Measurements from ENCODE around the gene FES.
"Not testable (repeated sequence)": the region's sequence is repeated elsewhere in the genome, so short reads cannot be mapped to it uniquely, and the experiment has no call there.

The FES gene

GRCh38 chr15:90862487-90862886 lies 21.8 kb upstream of the FES start:
- no peak for DNase-seq

- DNase-seq, result no peak
Measured at GRCh38 chr15:90862964-90863778, 21.1 kb upstream of the FES start.

GRCh38 chr15:90863987-90864386 lies 20.3 kb upstream of the FES start:
- no peak for DNase-seq

GRCh38 chr15:90864507-90864906 lies 19.8 kb upstream of the FES start:
- DNase-seq, result no peak

- DNase-seq, result no peak
Measured at GRCh38 chr15:90865702-90866101, 18.6 kb upstream of the FES start.

- DNase-seq, result no peak
Measured at GRCh38 chr15:90866161-90866715, 18.1 kb upstream of the FES start.

- DNase-seq, result no peak
Measured at GRCh38 chr15:90866800-90867199, 17.5 kb upstream of the FES start.

GRCh38 chr15:90868261-90868689 lies 16.0 kb upstream of the FES start, which contains the start of gene FURIN:
Gene FURIN, plus strand, starts transcription at chr15:90868588. Its CDS starts 7,153 bp downstream, at chr15:90875741.
- no peak for DNase-seq

GRCh38 chr15:90869140-90869541 lies 15.2 kb upstream of the FES start:
- no peak for DNase-seq

GRCh38 chr15:90869601-90870353 lies 14.5 kb upstream of the FES start:
- DNase-seq, result peak; percentile 75

GRCh38 chr15:90870354-90871138 lies 13.8 kb upstream of the FES start:
- DNase-seq, result no peak

- peak; percentile 82 for DNase-seq
Measured at GRCh38 chr15:90871139-90871715, 13.1 kb upstream of the FES start.

- DNase-seq, result peak; percentile 78
Measured at GRCh38 chr15:90871716-90872485, 12.4 kb upstream of the FES start.

GRCh38 chr15:90872486-90873184 lies 11.7 kb upstream of the FES start:
- peak; percentile 83 for DNase-seq

- DNase-seq, result no peak
Measured at GRCh38 chr15:90873488-90873997, 10.8 kb upstream of the FES start.

GRCh38 chr15:90873998-90874605 lies 10.2 kb upstream of the FES start:
- DNase-seq, result no peak

GRCh38 chr15:90874986-90875385 lies 9.3 kb upstream of the FES start:
- DNase-seq, result not testable (repeated sequence)

- no peak for DNase-seq
Measured at GRCh38 chr15:90875549-90875981, 8.7 kb upstream of the FES start.

GRCh38 chr15:90876046-90876445 lies 8.3 kb upstream of the FES start:
- DNase-seq, result no peak

GRCh38 chr15:90876512-90877170 lies 7.7 kb upstream of the FES start:
- no peak for DNase-seq
